ENCODE measurements around the gene ZNF385B.

- TF ChIP-seq NR1H2 (CRISPR knock-in tag; IDR thresholded peaks at IDR 0.05) = no peak
- no peak for TF ChIP-seq CTCF (IDR thresholded peaks at IDR 0.05 in 2 of 3, conservative IDR thresholded peaks at IDR 0.05 in 1 of 3; ENCODE audit: insufficient read depth in 2 of 3, low read depth in 1 of 3, low read length in 3 of 3)
Observed at GRCh38 chr2:179438654-179439053, 422.8 kb downstream of the ZNF385B start.
